Lower leg skin (tissue), 4 donors: ENCODE results near the gene KCNA3. TPM values are rescaled to one million over a fixed set of nuclear protein-coding genes. Genes with fewer than 3 reads are reported as not detected.

ENCODE experiments used
- DNase-seq, 2 donors: peaks; one replicate each; pipeline ENCODE4 v3.0.0-alpha.2; 2019; ENCODE audit warnings: low spot score in 2 of 2
- H3K4me3 ChIP-seq: fragments of 200-600 bp; sonication (generic); 2 replicates; pipeline ENCODE4 v1.5.1; 2017; ENCODE audit warnings: mild to moderate bottlenecking, low read depth; ENCODE audit not compliant: poor library complexity, severe bottlenecking
- CTCF ChIP-seq, 3 donors: fragments of 450-650 bp; IDR thresholded peaks; one replicate each; pipeline ENCODE4 v1.5.1; 2016; ENCODE audit warnings: antibody characterized with exemption in 3 of 3, mild to moderate bottlenecking in 3 of 3, moderate library complexity in 2 of 3
- POLR2A ChIP-seq, 2 donors: fragments of 450-650 bp; IDR thresholded peaks; one replicate each; pipeline ENCODE4 v1.6.1; 2016 to 2017; ENCODE audit warnings: antibody characterized with exemption in 2 of 2, mild to moderate bottlenecking in 1 of 2, moderate library complexity in 1 of 2
- WGBS, 2 donors: methylation state at CpG; one replicate each; pipeline ENCODE4 v1.1.5; 2018; 5-methylcytosine and 5-hydroxymethylcytosine counted together
- intact Hi-C: fragments of 100-400 bp; cut with DNase I; formaldehyde crosslinking; loops from one replicate; pipeline ENCODE4 v1.15.0; 2023; ENCODE audit warnings: low total_unique reads
- total RNA-seq, 4 donors: library from RNA; depleted of rRNA; stranded (reverse); fragments of >200 nt; gene quantifications; one replicate each; pipeline ENCODE4 v1.1.0, GENCODE V29; 2016

KCNA3 gene
- total RNA-seq, 4 donors from 2014 or later: 0.30 to 1.0 (median 0.43) TPM

GRCh38 chr1:110645821-110646735 is 28.7 kb downstream of the KCNA3 start:
- no peak for DNase-seq
- intact Hi-C loops: no loop called here
- WGBS, 2 donors: 27 to 31% methylated on average over 4 of the region's 4 CpGs
- no peak overlapping the region for H3K4me3 ChIP-seq
- TF ChIP-seq POLR2A (IDR thresholded peaks at IDR 0.05) (no peak), CTCF (IDR thresholded peaks at IDR 0.05) (no peak)

- intact Hi-C loops: no loop called here
- no peak for DNase-seq
- no peak overlapping the region for H3K4me3 ChIP-seq
- TF ChIP-seq POLR2A (IDR thresholded peaks at IDR 0.05) (no peak), CTCF (IDR thresholded peaks at IDR 0.05) (no peak)
Observed at GRCh38 chr1:110645211-110645610, 29.5 kb downstream of the KCNA3 start.

- no peak for DNase-seq
- intact Hi-C loops: no loop called here
- no peak overlapping the region for H3K4me3 ChIP-seq
- 39 to 41% methylated on average over 4 of the region's 4 CpGs for WGBS, 2 donors
- no peak for TF ChIP-seq POLR2A (IDR thresholded peaks at IDR 0.05)
Observed at GRCh38 chr1:110643879-110644472, 30.8 kb downstream of the KCNA3 start.

- intact Hi-C loops: no loop called here
- TF ChIP-seq POLR2A (IDR thresholded peaks at IDR 0.05) (no peak), CTCF (IDR thresholded peaks at IDR 0.05) (no peak)
- WGBS, 2 donors: 25 to 37% methylated on average over 2 of the region's 2 CpGs
- no peak overlapping the region for H3K4me3 ChIP-seq
- DNase-seq: no peak
Observed at GRCh38 chr1:110639724-110640386, 34.9 kb downstream of the KCNA3 start.

- intact Hi-C loops: no loop called here
- DNase-seq: no peak
- H3K4me3 ChIP-seq: no peak overlapping the region
- TF ChIP-seq POLR2A (IDR thresholded peaks at IDR 0.05): no peak
- TF ChIP-seq CTCF (IDR thresholded peaks at IDR 0.05): no peak
- 88 to 92% methylated on average over 6 of the region's 6 CpGs for WGBS, 2 donors
Observed at GRCh38 chr1:110638556-110638955, 36.2 kb downstream of the KCNA3 start.

- TF ChIP-seq CTCF (IDR thresholded peaks at IDR 0.05): no peak
- TF ChIP-seq POLR2A (IDR thresholded peaks at IDR 0.05): no peak
- intact Hi-C loops: no loop called here
- H3K4me3 ChIP-seq: no peak overlapping the region
- DNase-seq: no peak
- WGBS, 2 donors: 85 to 88% methylated on average over 2 of the region's 2 CpGs
Observed at GRCh38 chr1:110638058-110638457, 36.7 kb downstream of the KCNA3 start.
